Keratinocyte (primary cell): Measurements from ENCODE around the gene HAAO. TPM values are rescaled to one million over a fixed set of nuclear protein-coding genes. Genes with fewer than 3 reads are reported as not detected.

ENCODE experiments used
- DNase-seq: peaks from one replicate; pipeline ENCODE4 v3.0.0-alpha.2; 2011; ENCODE audit warnings: low read depth, missing footprints, low spot score
- FAIRE-seq: peaks from 2 replicates; lab custom pipeline; 2011; peaks lifted over from hg19 to GRCh38; lab: Jason Lieb, UNC
- H2AFZ ChIP-seq: 2 replicates; pipeline ENCODE4 v1.6.0; 2012; ENCODE audit warnings: low read length, control low read depth, inconsistent platforms; ENCODE audit not compliant: control insufficient read depth
- H3K27ac ChIP-seq: 2 replicates; pipeline ENCODE4 v1.5.1; 2011; ENCODE audit warnings: low read length; ENCODE audit not compliant: control insufficient read depth, insufficient read depth
- H3K27me3 ChIP-seq: 3 replicates; pipeline ENCODE4 v1.6.0; 2011; ENCODE audit warnings: low read length; ENCODE audit not compliant: control insufficient read depth, insufficient read depth; ENCODE audit errors: extremely low read depth
- H3K36me3 ChIP-seq, 2 experiments: 2 replicates in 1 of 2; 3 replicates in 1 of 2; pipeline ENCODE4 v1.5.1; 2011; ENCODE audit warnings: low read length in 2 of 2, mild to moderate bottlenecking in 1 of 2; ENCODE audit not compliant: control insufficient read depth in 2 of 2, insufficient read depth in 2 of 2; ENCODE audit errors: extremely low read depth in 1 of 2
- H3K4me1 ChIP-seq: 3 replicates; pipeline ENCODE4 v1.5.1; 2011; ENCODE audit warnings: low read length; ENCODE audit not compliant: control insufficient read depth, insufficient read depth; ENCODE audit errors: extremely low read depth
- H3K4me2 ChIP-seq: 3 replicates; pipeline ENCODE4 v1.6.0; 2011; ENCODE audit warnings: low read depth, low read length; ENCODE audit not compliant: control insufficient read depth, insufficient read depth; ENCODE audit errors: extremely low read depth
- H3K4me3 ChIP-seq, 3 experiments: fragments of 200-600 bp in 1 of 3; sonication (generic) in 1 of 3; 2 replicates in 2 of 3; 3 replicates in 1 of 3; pipeline ENCODE4 v1.5.1; 2011 to 2016; ENCODE audit warnings: low read length in 3 of 3, mild to moderate bottlenecking in 3 of 3, control low read depth in 2 of 3, inconsistent platforms in 1 of 3, low read depth in 1 of 3, mixed read lengths in 1 of 3, mixed run types in 1 of 3, moderate library complexity in 1 of 3; ENCODE audit not compliant: control insufficient read depth in 2 of 3, insufficient read depth in 2 of 3; ENCODE audit errors: extremely low read depth in 1 of 3
- H3K79me2 ChIP-seq: 2 replicates; pipeline ENCODE4 v1.6.0; 2012; ENCODE audit warnings: low read length; ENCODE audit not compliant: control insufficient read depth, insufficient read depth
- H3K9ac ChIP-seq: 3 replicates; pipeline ENCODE4 v1.6.0; 2011; ENCODE audit warnings: low read length; ENCODE audit not compliant: control insufficient read depth, insufficient read depth; ENCODE audit errors: extremely low read depth
- H3K9me1 ChIP-seq: 3 replicates; pipeline ENCODE4 v1.6.0; 2011; ENCODE audit warnings: low read length; ENCODE audit not compliant: control insufficient read depth, insufficient read depth; ENCODE audit errors: extremely low read depth
- H3K9me3 ChIP-seq: 2 replicates; pipeline ENCODE4 v1.5.1; 2012; ENCODE audit warnings: low read depth, low read length; ENCODE audit not compliant: control insufficient read depth
- H4K20me1 ChIP-seq: 3 replicates; pipeline ENCODE4 v1.6.0; 2011; ENCODE audit warnings: low read length; ENCODE audit not compliant: control insufficient read depth, insufficient read depth; ENCODE audit errors: extremely low read depth
- CTCF ChIP-seq, 3 experiments: IDR thresholded peaks in 1 of 3; conservative IDR thresholded peaks in 1 of 3; optimal IDR thresholded peaks in 1 of 3; 2 replicates in 2 of 3; 3 replicates in 1 of 3; pipeline versions ENCODE3 to v1.5.1; 2011; ENCODE audit warnings: low read length in 3 of 3, mild to moderate bottlenecking in 3 of 3, moderate library complexity in 2 of 3, control low read depth in 1 of 3, inconsistent platforms in 1 of 3; ENCODE audit not compliant: insufficient read depth in 2 of 3; ENCODE audit errors: extremely low read depth in 1 of 3
- EZH2 ChIP-seq: IDR thresholded peaks from one replicate; pipeline ENCODE4 v1.6.1; 2012; ENCODE audit warnings: inconsistent platforms, mild to moderate bottlenecking, low read length, moderate library complexity
- dilution Hi-C: fragments of 300-500 bp; cut with MboI; formaldehyde crosslinking; loops from one replicate; pipeline ENCODE4 v1.7.0; 2020; ENCODE audit warnings: low sequenced_read_pairs; ENCODE audit not compliant: extremely low pct_ligation_motif_present
- polyA plus RNA-seq, 5 experiments: library from polyadenylated mRNA; depleted of rRNA in 3 of 5; stranded (reverse) in 3 of 5; stranded (forward) in 1 of 5; unstranded in 1 of 5; fragments of >200 nt; gene quantifications; 1 replicate in 1 of 5; 2 replicates in 3 of 5; 3 replicates in 1 of 5; pipeline versions ENCODE4 v1.2.1 to v1.2.3, GENCODE V29; 2011 to 2012; ENCODE audit warnings: missing spikeins in 2 of 5, low read depth in 1 of 5, low replicate concordance in 1 of 5

Gene HAAO
- polyA plus RNA-seq, 1 donor (not counting 4 experiments of a cell fraction or from before 2014, with no cell fraction given) = 0.08 TPM

GRCh38 chr2:42752314-42752713 lies 40.1 kb downstream of the HAAO start:
- H3K36me3 ChIP-seq = peaks cover 0 to 2% of the 10 kb centered on the region in 2 experiments
- no peaks in the 10 kb centered on the region for H3K79me2 ChIP-seq
- H3K9me1 ChIP-seq = no peaks in the 10 kb centered on the region
- no peak for DNase-seq
- H2AFZ ChIP-seq = no peak overlapping the region
- H3K4me1 ChIP-seq = no peaks in the 10 kb centered on the region
- no peaks in the 10 kb centered on the region for H4K20me1 ChIP-seq
- H3K4me3 ChIP-seq = no peak overlapping the region
- dilution Hi-C loops = no loop called here
- H3K27ac ChIP-seq = no peak overlapping the region
- no peak overlapping the region for H3K4me2 ChIP-seq
- no peaks in the 10 kb centered on the region for H3K9me3 ChIP-seq
- H3K9ac ChIP-seq = no peak overlapping the region
- no peaks in the 10 kb centered on the region for H3K27me3 ChIP-seq
- FAIRE-seq = no peak
- TF ChIP-seq CTCF (optimal IDR thresholded peaks at IDR 0.05 in 1 of 3, IDR thresholded peaks at IDR 0.05 in 1 of 3, conservative IDR thresholded peaks at IDR 0.05 in 1 of 3; ENCODE audit: extremely low read depth in 1 of 3, insufficient read depth in 2 of 3, low read length in 3 of 3) = no peak
- TF ChIP-seq EZH2 = no peak

GRCh38 chr2:42748840-42749239 lies 43.5 kb downstream of the HAAO start:
- H3K27me3 ChIP-seq = no peaks in the 10 kb centered on the region
- H3K9me1 ChIP-seq = no peaks in the 10 kb centered on the region
- FAIRE-seq (no peak), DNase-seq (no peak)
- no peaks in the 10 kb centered on the region for H3K79me2 ChIP-seq
- no peaks in the 10 kb centered on the region for H3K36me3 ChIP-seq
- H3K9ac ChIP-seq = no peak overlapping the region
- no peak overlapping the region for H3K4me3 ChIP-seq
- no peaks in the 10 kb centered on the region for H3K4me1 ChIP-seq
- no peak overlapping the region for H3K27ac ChIP-seq
- H3K4me2 ChIP-seq = no peak overlapping the region
- dilution Hi-C loops = no loop called here
- TF ChIP-seq EZH2 (no peak), CTCF (optimal IDR thresholded peaks at IDR 0.05 in 1 of 3, IDR thresholded peaks at IDR 0.05 in 1 of 3, conservative IDR thresholded peaks at IDR 0.05 in 1 of 3; ENCODE audit: extremely low read depth in 1 of 3, insufficient read depth in 2 of 3, low read length in 3 of 3) (no peak)
- H4K20me1 ChIP-seq = no peaks in the 10 kb centered on the region
- H3K9me3 ChIP-seq = no peaks in the 10 kb centered on the region
- H2AFZ ChIP-seq = no peak overlapping the region
